IMR-90 (cell line): Measurements from ENCODE around the gene NOL4L.

Source experiments
- BHLHE40 ChIP-seq: fragments of 150-350 bp; IDR thresholded peaks from 2 replicates; pipeline ENCODE4 v1.6.1; 2016; ENCODE audit warnings: mild to moderate bottlenecking, low read depth, low read length
- CEBPB ChIP-seq: IDR thresholded peaks from 2 replicates; pipeline ENCODE4 v1.6.1; 2012; ENCODE audit warnings: low read depth, low read length, improper control_type of control experiment
- CTCF ChIP-seq: conservative IDR thresholded peaks from 2 replicates; pipeline ENCODE4 v1.5.1; 2012; ENCODE audit warnings: mild to moderate bottlenecking, low read depth, low read length, improper control_type of control experiment
- MAFK ChIP-seq: IDR thresholded peaks from 2 replicates; pipeline ENCODE4 v1.6.1; 2012; ENCODE audit warnings: low read depth, low read length, improper control_type of control experiment
- MAZ ChIP-seq: IDR thresholded peaks from 2 replicates; pipeline ENCODE4 v1.6.1; 2012; ENCODE audit warnings: low read depth, mild to moderate bottlenecking, low read length, improper control_type of control experiment, moderate library complexity, borderline replicate concordance
- MXI1 ChIP-seq: IDR thresholded peaks from 2 replicates; pipeline ENCODE4 v1.6.1; 2012; ENCODE audit warnings: low read depth, mild to moderate bottlenecking, low read length, moderate library complexity, borderline replicate concordance
- NFE2L2 ChIP-seq: fragments of 150-350 bp; IDR thresholded peaks from 2 replicates; pipeline ENCODE4 v1.6.1; 2016; ENCODE audit warnings: low read depth, mild to moderate bottlenecking, low read length
- POLR2A ChIP-seq: IDR thresholded peaks from 2 replicates; pipeline ENCODE4 v1.6.1; 2012; ENCODE audit warnings: mild to moderate bottlenecking, low read depth, low read length
- RAD21 ChIP-seq: IDR thresholded peaks from 2 replicates; pipeline ENCODE4 v1.6.1; 2012; ENCODE audit warnings: low read length, improper control_type of control experiment
- RFX5 ChIP-seq: IDR thresholded peaks from 2 replicates; pipeline ENCODE4 v1.8.0; 2012; ENCODE audit warnings: low read depth, mild to moderate bottlenecking, low read length, moderate library complexity
- SMC3 ChIP-seq: fragments of 150-350 bp; IDR thresholded peaks from 2 replicates; pipeline ENCODE4 v1.6.1; 2016; ENCODE audit warnings: low read depth, mild to moderate bottlenecking, antibody characterized with exemption, low read length, moderate library complexity
- USF2 ChIP-seq: fragments of 150-350 bp; IDR thresholded peaks from 2 replicates; pipeline ENCODE4 v1.6.1; 2017; ENCODE audit warnings: mild to moderate bottlenecking, antibody characterized with exemption, low read length, low read depth
- TF ChIP-seq, protein P1 (sequence below): fragments of 150-350 bp; IDR thresholded peaks from 2 replicates; pipeline ENCODE4 v1.6.1; 2016; ENCODE audit warnings: low read depth, mild to moderate bottlenecking, low read length, moderate library complexity, borderline replicate concordance

DNA sequence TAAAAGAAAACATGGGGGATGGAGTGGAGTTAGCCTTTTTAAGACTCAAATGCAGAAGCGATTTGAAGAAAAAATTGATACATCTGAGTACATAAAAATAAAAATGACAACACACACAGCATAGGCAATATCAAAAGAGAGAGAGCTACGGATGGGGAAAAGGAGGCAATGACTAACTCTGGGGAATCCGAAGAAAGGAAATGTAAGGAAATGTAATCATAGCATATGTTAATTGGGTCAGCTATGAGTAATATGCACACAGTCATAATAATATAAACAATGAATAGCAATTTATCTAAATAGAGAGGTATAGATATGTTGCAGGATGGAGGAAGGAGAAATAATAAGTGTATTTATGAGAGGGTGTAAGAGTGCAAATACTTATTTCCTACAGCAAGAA lies 83.4 kb downstream of the NOL4L start:
- TF ChIP-seq POLR2A (no peak), CTCF (no peak), RFX5 (no peak), BHLHE40 (no peak), NFE2L2 (no peak), RAD21 (no peak), MXI1 (no peak), CEBPB (peak; percentile 51), USF2 (no peak), MAFK (no peak; the same call in 1 of the 2 replicates), SMC3 (no peak), MAZ (no peak)
- TF ChIP-seq, protein P1, sequence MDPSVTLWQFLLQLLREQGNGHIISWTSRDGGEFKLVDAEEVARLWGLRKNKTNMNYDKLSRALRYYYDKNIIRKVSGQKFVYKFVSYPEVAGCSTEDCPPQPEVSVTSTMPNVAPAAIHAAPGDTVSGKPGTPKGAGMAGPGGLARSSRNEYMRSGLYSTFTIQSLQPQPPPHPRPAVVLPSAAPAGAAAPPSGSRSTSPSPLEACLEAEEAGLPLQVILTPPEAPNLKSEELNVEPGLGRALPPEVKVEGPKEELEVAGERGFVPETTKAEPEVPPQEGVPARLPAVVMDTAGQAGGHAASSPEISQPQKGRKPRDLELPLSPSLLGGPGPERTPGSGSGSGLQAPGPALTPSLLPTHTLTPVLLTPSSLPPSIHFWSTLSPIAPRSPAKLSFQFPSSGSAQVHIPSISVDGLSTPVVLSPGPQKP, result no peak
